Hepatocyte (in vitro differentiated cells): ENCODE data around the gene IL17RD. TPM values are rescaled to one million over a fixed set of nuclear protein-coding genes. Genes with fewer than 3 reads are reported as not detected.

Source experiments
- DNase-seq: peaks from one replicate; pipeline ENCODE4 v3.0.0-alpha.2; 2016; ENCODE audit warnings: low spot score
- H2AFZ ChIP-seq: fragments of 200-600 bp; sonication (generic); 2 replicates; pipeline ENCODE4 v1.6.0; 2016; ENCODE audit warnings: antibody characterized with exemption, mild to moderate bottlenecking
- H3K27ac ChIP-seq: fragments of 200-600 bp; sonication (generic); 2 replicates; pipeline ENCODE4 v1.5.1; 2016; ENCODE audit warnings: mild to moderate bottlenecking
- H3K27me3 ChIP-seq: fragments of 200-600 bp; sonication (generic); 2 replicates; pipeline ENCODE4 v1.6.1; 2016
- H3K36me3 ChIP-seq: fragments of 200-600 bp; sonication (generic); replicated peaks from 2 replicates; pipeline ENCODE4 v1.5.1; 2016; ENCODE audit warnings: low read depth; ENCODE audit not compliant: insufficient read depth
- H3K4me1 ChIP-seq: fragments of 200-600 bp; sonication (generic); 2 replicates; pipeline ENCODE4 v1.5.1; 2016; ENCODE audit warnings: mild to moderate bottlenecking, moderate library complexity; ENCODE audit not compliant: insufficient read depth
- H3K4me2 ChIP-seq: fragments of 200-600 bp; sonication (generic); 2 replicates; pipeline ENCODE4 v1.6.0; 2016
- H3K4me3 ChIP-seq: fragments of 200-600 bp; sonication (generic); 2 replicates; pipeline ENCODE4 v1.5.1; 2016; ENCODE audit warnings: mild to moderate bottlenecking
- H3K79me2 ChIP-seq: fragments of 200-600 bp; sonication (generic); 2 replicates; pipeline ENCODE4 v1.6.0; 2017; ENCODE audit warnings: mild to moderate bottlenecking
- H3K9me2 ChIP-seq: fragments of 200-600 bp; sonication (generic); replicated peaks from 2 replicates; pipeline ENCODE4 v1.6.0; 2017; ENCODE audit warnings: mild to moderate bottlenecking; ENCODE audit not compliant: insufficient read depth
- H3K9me3 ChIP-seq: fragments of 200-600 bp; sonication (generic); 2 replicates; pipeline ENCODE4 v1.5.1; 2016; ENCODE audit warnings: low read depth, mild to moderate bottlenecking
- H4K20me1 ChIP-seq: fragments of 200-600 bp; sonication (generic); 2 replicates; pipeline ENCODE4 v1.6.0; 2016; ENCODE audit warnings: mild to moderate bottlenecking; ENCODE audit not compliant: insufficient read depth, poor library complexity, severe bottlenecking
- EZH2 ChIP-seq: fragments of 200-600 bp; sonication (generic); IDR thresholded peaks from 2 replicates; pipeline ENCODE4 v1.6.1; 2016; ENCODE audit warnings: antibody characterized with exemption, mild to moderate bottlenecking, borderline replicate concordance
- EZH2phosphoT487 ChIP-seq: fragments of 200-600 bp; sonication (generic); IDR thresholded peaks from one replicate; pipeline ENCODE4 v1.6.1; 2018; ENCODE audit warnings: antibody characterized with exemption, mild to moderate bottlenecking, low read depth, moderate library complexity; ENCODE audit not compliant: unreplicated experiment, severe bottlenecking
- WGBS: methylation state at CpG from one replicate; pipeline ENCODE4 v1.1.6; 2016; ENCODE audit warnings: low lambda C conversion rate; ENCODE audit errors: missing lambda C conversion rate; 5-methylcytosine and 5-hydroxymethylcytosine counted together
- polyA plus RNA-seq: library from polyadenylated mRNA; unstranded; fragments of >200 nt; fragmentation: Nextera tagmentation; extraction: Ambion mirVana; gene quantifications from 2 replicates; pipeline ENCODE4 v1.2.1, GENCODE V29; 2016
- total RNA-seq: library from RNA; depleted of rRNA; stranded (reverse); fragments of >200 nt; gene quantifications from 2 replicates; pipeline ENCODE4 v1.2.3, GENCODE V29; 2014
- TF ChIP-seq, protein P1 (sequence below): fragments of 200-600 bp; sonication (generic); IDR thresholded peaks from 2 replicates; pipeline ENCODE4 v1.5.1; 2016; ENCODE audit warnings: antibody characterized with exemption, mild to moderate bottlenecking; ENCODE audit not compliant: poor library complexity

IL17RD gene
- total and polyA plus RNA-seq, 2 experiments from 2014 or later, result 1.7 to 6.2 TPM

DNA sequence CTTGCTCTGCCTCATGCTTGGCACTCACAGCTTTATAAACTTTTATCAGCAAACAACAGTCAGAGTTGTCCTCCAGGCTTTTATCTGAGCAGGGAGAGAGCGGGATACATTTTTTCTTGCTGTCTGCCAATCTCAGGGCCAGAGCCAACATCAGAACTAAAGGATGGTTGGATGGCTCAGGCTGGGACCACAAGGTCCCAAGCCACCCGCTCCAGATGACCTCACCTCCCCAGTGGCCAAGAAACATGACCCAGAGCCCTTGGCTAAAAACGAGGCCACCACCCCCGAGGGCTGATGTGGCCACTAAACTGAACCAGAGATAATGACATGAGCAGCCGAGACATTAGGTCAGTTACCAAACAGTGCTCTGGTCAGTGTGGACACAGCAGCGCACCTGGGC is 123.5 kb downstream of the IL17RD start:
- Histone ChIP-seq H3K27me3 (no peaks in the 10 kb centered on the region), H4K20me1 (no peaks in the 10 kb centered on the region), H3K79me2 (peaks cover 14% of the 10 kb centered on the region), H3K9me3 (no peaks in the 10 kb centered on the region), H3K36me3 (no peaks in the 10 kb centered on the region), H2AFZ (no peak overlapping the region), H3K27ac (no peak overlapping the region), H3K4me3 (no peak overlapping the region), H3K4me1 (peaks cover 10% of the 10 kb centered on the region), H3K9me2 (no peaks in the 10 kb centered on the region), H3K4me2 (no peak overlapping the region)
- TF ChIP-seq EZH2phosphoT487 (no peak), EZH2 (no peak)
- TF ChIP-seq, protein P1, sequence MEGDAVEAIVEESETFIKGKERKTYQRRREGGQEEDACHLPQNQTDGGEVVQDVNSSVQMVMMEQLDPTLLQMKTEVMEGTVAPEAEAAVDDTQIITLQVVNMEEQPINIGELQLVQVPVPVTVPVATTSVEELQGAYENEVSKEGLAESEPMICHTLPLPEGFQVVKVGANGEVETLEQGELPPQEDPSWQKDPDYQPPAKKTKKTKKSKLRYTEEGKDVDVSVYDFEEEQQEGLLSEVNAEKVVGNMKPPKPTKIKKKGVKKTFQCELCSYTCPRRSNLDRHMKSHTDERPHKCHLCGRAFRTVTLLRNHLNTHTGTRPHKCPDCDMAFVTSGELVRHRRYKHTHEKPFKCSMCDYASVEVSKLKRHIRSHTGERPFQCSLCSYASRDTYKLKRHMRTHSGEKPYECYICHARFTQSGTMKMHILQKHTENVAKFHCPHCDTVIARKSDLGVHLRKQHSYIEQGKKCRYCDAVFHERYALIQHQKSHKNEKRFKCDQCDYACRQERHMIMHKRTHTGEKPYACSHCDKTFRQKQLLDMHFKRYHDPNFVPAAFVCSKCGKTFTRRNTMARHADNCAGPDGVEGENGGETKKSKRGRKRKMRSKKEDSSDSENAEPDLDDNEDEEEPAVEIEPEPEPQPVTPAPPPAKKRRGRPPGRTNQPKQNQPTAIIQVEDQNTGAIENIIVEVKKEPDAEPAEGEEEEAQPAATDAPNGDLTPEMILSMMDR, result no peak
- WGBS, result 71% methylated on average over 6 of the region's 6 CpGs
- DNase-seq, result no peak

Other genes with a start within 250 kb of the IL17RD start
- 0.08 and 0.10 TPM in 2 replicates for gene SPATA12, start 104.7 kb downstream of the IL17RD start, total RNA-seq
- gene SPATA12, start 104.7 kb downstream of the IL17RD start, polyA plus RNA-seq, result 0.25 and 1.2 TPM in 2 replicates
- gene HESX1, start 34.6 kb upstream of the IL17RD start, total RNA-seq, result 1.3 and 1.7 TPM in 2 replicates
- gene HESX1, start 34.6 kb upstream of the IL17RD start, polyA plus RNA-seq, result 0.51 and 0.85 TPM in 2 replicates
- 42.8 and 54.0 TPM in 2 replicates for gene APPL1, start 62.4 kb upstream of the IL17RD start, total RNA-seq
- gene APPL1, start 62.4 kb upstream of the IL17RD start, polyA plus RNA-seq, result 31.9 and 32.5 TPM in 2 replicates
- gene ASB14, start 127.3 kb upstream of the IL17RD start, total RNA-seq, result not detected in 2 replicates
- gene ASB14, start 127.3 kb upstream of the IL17RD start, polyA plus RNA-seq, result 0.10 and 0.19 TPM in 2 replicates